ENCODE data around the gene CHD5. TPM values are rescaled to one million over a fixed set of nuclear protein-coding genes. Genes with fewer than 3 reads are reported as not detected.
A peak's percentile ranks its signal among the peaks of the same experiment; 100 is the strongest.

Gene CHD5
- total RNA-seq (2021; ENCODE audit: unreplicated experiment): 6.1 TPM
- polyA plus RNA-seq (2012): 5.0 and 6.3 TPM in 2 replicates
- Bru-seq, nascent RNA: percentile 41 among the genes with signal in this experiment
- BruChase-seq, experiment 1, labeled RNA remaining after a 6-hour chase: percentile 61 among the genes with signal in this experiment
- BruChase-seq, experiment 2, labeled RNA remaining after a 2-hour chase: percentile 47 among the genes with signal in this experiment
- long read RNA-seq, full-length matches to known transcripts: 1 of 9 reads
- long read RNA-seq, partial matches to known transcripts: 4 of 9 reads
- long read RNA-seq, other reads (novel, unspliced or antisense): 4 of 9 reads

- DNase-seq (ENCODE audit: low read depth, low spot score): no peak
- intact Hi-C loops (cut with micrococcal nuclease): loop anchor here (5.0 kb wide), 1 partner anchor 128 kb away; no protein-coding TSS in a partner anchor
- peak within 1 kb of the TSS; percentile 74 for H3K4me2 ChIP-seq (ENCODE audit: low read length)
Measured at GRCh38 chr1:6180268-6180706, at the start of gene CHD5. Gene CHD5, minus strand, starts transcription at chr1:6180321. Its CDS starts 298 bp downstream, at chr1:6180023.

More at GRCh38 chr1:6180268-6180706, at the start of gene CHD5:
- H3K4me1 ChIP-seq (ENCODE audit: control insufficient read depth in 1 of 2, insufficient read depth in 2 of 2, low read length in 2 of 2): peaks cover 12 to 26% of the 10 kb centered on the region in 2 experiments
- H3K27ac ChIP-seq (ENCODE audit: low read depth, low read length): peak within 1 kb of the TSS; percentile 15; the same call in 1 of the 2 replicates
- TF ChIP-seq CBX3 (IDR thresholded peaks at IDR 0.05; ENCODE audit: low read depth) (no peak), REST (IDR thresholded peaks at IDR 0.05; ENCODE audit: low read depth) (no peak), CTCF (IDR thresholded peaks at IDR 0.05 in 2 of 3, conservative IDR thresholded peaks at IDR 0.05 in 1 of 3; ENCODE audit: borderline replicate concordance in 1 of 3, insufficient read depth in 1 of 3, low read depth in 2 of 3, low read length in 2 of 3) (no peak), POLR2A (IDR thresholded peaks at IDR 0.05; ENCODE audit: borderline replicate concordance, extremely low read depth, insufficient read depth, insufficient read length) (no peak), TCF7L2 (IDR thresholded peaks at IDR 0.05; ENCODE audit: borderline replicate concordance, extremely low read depth, insufficient read depth, insufficient read length) (no peak), SIN3A (IDR thresholded peaks at IDR 0.05; ENCODE audit: low read depth) (no peak), POLR2AphosphoS5 (IDR thresholded peaks at IDR 0.05; ENCODE audit: low read depth, low read length) (no peak), YY1 (IDR thresholded peaks at IDR 0.05; ENCODE audit: extremely low read depth, insufficient replicate concordance, low read depth, low read length) (no peak), FOSL1 (IDR thresholded peaks at IDR 0.05; ENCODE audit: low read depth) (no peak)
- CTCF ChIA-PET: no interaction called here
- no peak within 1 kb of the TSS for H2AFZ ChIP-seq (ENCODE audit: low read depth, low read length, poor library complexity, severe bottlenecking)
- peak within 1 kb of the TSS; percentile 40 for H3K9ac ChIP-seq (ENCODE audit: low read length)
- H4K20me1 ChIP-seq (ENCODE audit: insufficient read depth): peaks cover 7% of the 10 kb centered on the region; the same call in 1 of the 2 replicates
- RAD21 ChIA-PET (ENCODE audit: low non-redundant PET in 1 of 2, low total read pairs in 2 of 2, uncharacterized antibody in 2 of 2, unreplicated experiment in 2 of 2): interaction anchor here in 1 of 2 experiments (0.6 kb wide), 1 partner anchor 65 kb away, joined by 3 read pairs; no protein-coding TSS in a partner anchor
- H3K27me3 ChIP-seq (ENCODE audit: insufficient read depth, low read length): no peaks in the 10 kb centered on the region
- no TSS peak for BruUV-seq (replicated peaks)
- peak within 1 kb of the TSS; percentile 37 to 54 for H3K4me3 ChIP-seq (replicated peaks in 1 of 2; ENCODE audit: low read depth in 1 of 2, low read length in 2 of 2)
- H3K36me3 ChIP-seq (ENCODE audit: control insufficient read depth in 1 of 2, insufficient read depth in 2 of 2, low read length in 2 of 2): peaks cover 0 to 2% of the 10 kb centered on the region in 2 experiments; a peak in 1 of 4 replicates
- H3K79me2 ChIP-seq (ENCODE audit: insufficient read depth, low read length): no peaks in the 10 kb centered on the region; the same call in 1 of the 2 replicates
- ATAC-seq: peak; percentile 39
- no peaks in the 10 kb centered on the region for H3K9me3 ChIP-seq (ENCODE audit: control insufficient read depth in 1 of 2, insufficient read depth in 1 of 2, low read depth in 1 of 2, low read length in 2 of 2)
- no peaks in the 10 kb centered on the region for H3K9me2 ChIP-seq (ENCODE audit: insufficient read depth)
- POLR2A ChIA-PET: no interaction called here
